Activated gamma-delta T cell treated with Interleukin-2 at 50 U/mL for 16 hours (primary cell): Measurements from ENCODE around the gene PRUNE2.
"Not testable (repeated sequence)": the region's sequence is repeated elsewhere in the genome, so short reads cannot be mapped to it uniquely, and the experiment has no call there.

Experiments
- DNase-seq: peaks from one replicate; pipeline ENCODE4 v3.0.0-alpha.2; 2020

The PRUNE2 gene

GRCh38 chr9:76858248-76858647 is 47.7 kb downstream of the PRUNE2 start:
- DNase-seq, result not testable (repeated sequence)

GRCh38 chr9:76856016-76856415 is 49.9 kb downstream of the PRUNE2 start:
- DNase-seq, result no peak

GRCh38 chr9:76855015-76855414 is 50.9 kb downstream of the PRUNE2 start:
- no peak for DNase-seq

GRCh38 chr9:76852026-76852425 is 53.9 kb downstream of the PRUNE2 start:
- DNase-seq, result no peak

GRCh38 chr9:76846297-76846696 is 59.6 kb downstream of the PRUNE2 start:
- no peak for DNase-seq

- DNase-seq, result no peak
These were observed 60.7 kb downstream of the PRUNE2 start for GRCh38 chr9:76845254-76845653.

- no peak for DNase-seq
These were observed 70.2 kb downstream of the PRUNE2 start for GRCh38 chr9:76835571-76836283.

GRCh38 chr9:76828447-76828846 is 77.5 kb downstream of the PRUNE2 start:
- DNase-seq, result no peak

GRCh38 chr9:76827296-76828080 is 78.4 kb downstream of the PRUNE2 start:
- DNase-seq, result no peak

GRCh38 chr9:76820431-76820830 is 85.5 kb downstream of the PRUNE2 start:
- no peak for DNase-seq

- no peak for DNase-seq
These were observed 87.6 kb downstream of the PRUNE2 start for GRCh38 chr9:76818271-76818670.

- DNase-seq, result no peak
These were observed 88.4 kb downstream of the PRUNE2 start for GRCh38 chr9:76817489-76817888.

- no peak for DNase-seq
These were observed 93.3 kb downstream of the PRUNE2 start for GRCh38 chr9:76812591-76812990.

GRCh38 chr9:76810377-76810957 is 95.4 kb downstream of the PRUNE2 start:
- no peak for DNase-seq

- DNase-seq, result no peak
These were observed 97.3 kb downstream of the PRUNE2 start for GRCh38 chr9:76808636-76809035.

GRCh38 chr9:76803762-76804161 is 102.2 kb downstream of the PRUNE2 start:
- no peak for DNase-seq

- no peak for DNase-seq
These were observed 102.8 kb downstream of the PRUNE2 start for GRCh38 chr9:76803083-76803482.

GRCh38 chr9:76800901-76801300 is 105.0 kb downstream of the PRUNE2 start:
- DNase-seq, result no peak

GRCh38 chr9:76799473-76799872 is 106.4 kb downstream of the PRUNE2 start:
- DNase-seq, result no peak

- no peak for DNase-seq
These were observed 107.4 kb downstream of the PRUNE2 start for GRCh38 chr9:76798527-76798926.

GRCh38 chr9:76796296-76796695 is 109.6 kb downstream of the PRUNE2 start:
- DNase-seq, result no peak

GRCh38 chr9:76793784-76794431 is 112.0 kb downstream of the PRUNE2 start:
- DNase-seq, result no peak

- DNase-seq, result no peak
These were observed 116.1 kb downstream of the PRUNE2 start for GRCh38 chr9:76789840-76790239.

GRCh38 chr9:76787677-76788076 is 118.2 kb downstream of the PRUNE2 start:
- no peak for DNase-seq
